Glutamatergic neuron (in vitro differentiated cells): ENCODE measurements around the gene AHI1. TPM values are rescaled to one million over a fixed set of nuclear protein-coding genes. Genes with fewer than 3 reads are reported as not detected.

Source experiments
- DNase-seq: peaks from one replicate; pipeline ENCODE4 v3.0.0; 2022
- H3K27ac Mint-ChIP-seq: one replicate; pipeline ENCODE4 v1.8.0; 2020; ENCODE audit warnings: mild to moderate bottlenecking, mixed read lengths, inconsistent platforms; ENCODE audit not compliant: unreplicated experiment
- H3K27me3 Mint-ChIP-seq: one replicate; pipeline ENCODE4 v1.8.0; 2020; ENCODE audit warnings: mild to moderate bottlenecking, moderate library complexity, mixed read lengths, inconsistent platforms; ENCODE audit not compliant: unreplicated experiment
- H3K36me3 Mint-ChIP-seq: one replicate; pipeline ENCODE4 v1.8.0; 2020; ENCODE audit warnings: mild to moderate bottlenecking, mixed read lengths, inconsistent platforms; ENCODE audit not compliant: unreplicated experiment
- H3K4me1 Mint-ChIP-seq: one replicate; pipeline ENCODE4 v1.8.0; 2020; ENCODE audit warnings: mild to moderate bottlenecking, low read depth, mixed read lengths, inconsistent platforms; ENCODE audit not compliant: unreplicated experiment
- H3K4me3 Mint-ChIP-seq: one replicate; pipeline ENCODE4 v1.8.0; 2020; ENCODE audit warnings: mild to moderate bottlenecking, mixed read lengths, inconsistent platforms; ENCODE audit not compliant: unreplicated experiment
- H3K9me3 Mint-ChIP-seq: one replicate; pipeline ENCODE4 v1.8.0; 2020; ENCODE audit warnings: mild to moderate bottlenecking, moderate library complexity, mixed read lengths, inconsistent platforms; ENCODE audit not compliant: unreplicated experiment
- microRNA-seq: library from miRNA; unstranded; fragments of <30 nt; microRNA quantifications from one replicate; pipeline ENCODE4, GENCODE V29; 2020; ENCODE audit not compliant: unreplicated experiment
- total RNA-seq: library from RNA; stranded (reverse); fragmentation: NEBNext Ultra II Directional; extraction: Animal tissue kit (Norgen Biotek cat#: 25700); gene quantifications from one replicate; pipeline ENCODE4 v1.2.1, GENCODE V29; 2021; ENCODE audit not compliant: unreplicated experiment
- TF ChIP-seq, protein P1 (sequence below): fragments of 200-600 bp; sonication (generic); IDR thresholded peaks from one replicate; pipeline ENCODE4 v1.5.0; 2021; ENCODE audit not compliant: partially characterized antibody, unreplicated experiment

Gene AHI1
- total RNA-seq, 1 donor from 2014 or later, result 11.1 TPM

DNA sequence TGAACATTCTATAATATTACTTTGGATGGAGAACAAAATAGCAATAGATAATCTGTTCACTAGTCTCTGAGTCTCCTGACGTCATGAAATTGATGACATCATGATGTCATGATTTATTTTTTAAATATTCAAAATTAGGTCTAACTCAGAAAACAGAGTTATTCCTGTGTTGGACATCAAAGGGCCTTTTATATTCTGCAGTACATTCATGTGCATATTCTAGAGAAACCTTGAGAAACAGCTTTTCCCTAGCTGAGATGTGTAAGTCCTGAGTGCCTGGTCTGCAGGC, 263.1 kb downstream of the AHI1 start:
- Mint-ChIP-seq H3K4me3 (no peak overlapping the region), H3K27ac (no peak overlapping the region), H3K36me3 (no peaks in the 10 kb centered on the region), H3K27me3 (peaks cover 3% of the 10 kb centered on the region), H3K4me1 (no peaks in the 10 kb centered on the region), H3K9me3 (peaks cover 1% of the 10 kb centered on the region)
- TF ChIP-seq, protein P1, sequence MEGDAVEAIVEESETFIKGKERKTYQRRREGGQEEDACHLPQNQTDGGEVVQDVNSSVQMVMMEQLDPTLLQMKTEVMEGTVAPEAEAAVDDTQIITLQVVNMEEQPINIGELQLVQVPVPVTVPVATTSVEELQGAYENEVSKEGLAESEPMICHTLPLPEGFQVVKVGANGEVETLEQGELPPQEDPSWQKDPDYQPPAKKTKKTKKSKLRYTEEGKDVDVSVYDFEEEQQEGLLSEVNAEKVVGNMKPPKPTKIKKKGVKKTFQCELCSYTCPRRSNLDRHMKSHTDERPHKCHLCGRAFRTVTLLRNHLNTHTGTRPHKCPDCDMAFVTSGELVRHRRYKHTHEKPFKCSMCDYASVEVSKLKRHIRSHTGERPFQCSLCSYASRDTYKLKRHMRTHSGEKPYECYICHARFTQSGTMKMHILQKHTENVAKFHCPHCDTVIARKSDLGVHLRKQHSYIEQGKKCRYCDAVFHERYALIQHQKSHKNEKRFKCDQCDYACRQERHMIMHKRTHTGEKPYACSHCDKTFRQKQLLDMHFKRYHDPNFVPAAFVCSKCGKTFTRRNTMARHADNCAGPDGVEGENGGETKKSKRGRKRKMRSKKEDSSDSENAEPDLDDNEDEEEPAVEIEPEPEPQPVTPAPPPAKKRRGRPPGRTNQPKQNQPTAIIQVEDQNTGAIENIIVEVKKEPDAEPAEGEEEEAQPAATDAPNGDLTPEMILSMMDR, result no peak
- no peak for DNase-seq

DNA sequence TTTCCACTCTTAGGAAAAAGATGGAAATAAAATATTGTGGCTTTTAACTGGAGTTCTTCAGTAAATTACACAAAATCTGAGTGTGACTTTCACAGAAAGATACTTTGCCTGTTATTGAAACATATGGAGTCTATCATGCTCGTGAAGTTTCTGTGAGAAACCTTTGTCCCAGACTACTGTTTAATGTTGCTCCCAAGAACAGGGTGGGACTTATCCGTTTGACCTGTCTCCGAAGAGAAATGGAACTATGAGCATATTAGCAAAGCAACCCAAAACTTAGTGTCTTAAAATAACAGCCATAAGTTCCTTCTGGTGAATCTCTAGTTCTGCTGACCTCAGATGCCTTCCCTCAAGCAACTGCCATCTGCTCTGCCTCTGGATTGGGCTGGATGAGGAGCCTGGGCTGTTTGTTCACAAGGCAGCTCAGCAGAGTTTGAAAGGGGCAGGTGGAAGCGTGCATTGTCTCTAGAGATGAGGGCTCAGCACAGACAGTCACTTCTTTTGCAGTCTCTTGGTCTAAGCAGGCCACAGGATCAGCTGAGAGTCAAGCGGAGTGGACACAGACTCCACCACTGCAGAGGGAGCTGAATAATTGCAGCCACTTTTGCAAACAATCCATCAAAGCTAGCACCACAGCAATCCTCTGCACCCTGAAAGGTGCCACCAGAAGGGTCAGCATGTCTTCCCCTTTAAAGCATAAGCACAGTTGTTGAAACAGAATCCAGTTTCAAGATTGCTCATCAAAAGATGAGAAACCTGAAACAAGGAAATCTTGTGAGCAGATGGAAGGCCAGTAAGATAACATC, 263.7 kb downstream of the AHI1 start:
- no peaks in the 10 kb centered on the region for H3K4me1 Mint-ChIP-seq
- H3K9me3 Mint-ChIP-seq, result peaks cover 1% of the 10 kb centered on the region
- H3K36me3 Mint-ChIP-seq, result no peaks in the 10 kb centered on the region
- H3K27me3 Mint-ChIP-seq, result peaks cover 3% of the 10 kb centered on the region
- no peak overlapping the region for H3K4me3 Mint-ChIP-seq
- TF ChIP-seq, protein P1, result no peak
- H3K27ac Mint-ChIP-seq, result no peak overlapping the region
- DNase-seq, result no peak

Small RNA genes within 50 kb of the gene (microRNA-seq; reads per million reads assigned to microRNA genes)
- not detected for gene MIR548A2
